ENCODE measurements around the gene IGFL1.
"Not testable (repeated sequence)": the region's sequence is repeated elsewhere in the genome, so short reads cannot be mapped to it uniquely, and the experiment has no call there.

Gene IGFL1

DNA sequence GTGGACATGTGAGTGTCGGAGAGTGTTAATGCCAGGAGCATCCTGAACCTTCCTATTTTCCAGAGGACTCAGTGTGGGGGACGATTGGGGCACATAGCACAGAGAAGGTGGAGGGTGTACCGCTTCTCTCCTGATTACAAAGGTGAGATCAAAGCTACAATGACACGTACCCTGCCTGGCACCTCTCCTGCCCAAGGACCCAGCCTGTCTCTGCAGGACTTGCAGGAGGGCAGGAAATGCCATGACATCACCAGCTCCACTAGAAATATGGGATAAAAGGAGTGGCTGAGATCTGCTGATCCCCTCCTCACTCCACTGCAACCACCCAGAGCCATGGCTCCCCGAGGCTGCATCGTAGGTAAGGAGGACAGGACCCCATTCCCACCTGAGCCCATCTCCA is at the start of gene IGFL1:
Gene IGFL1, plus strand, starts transcription at position 301 of the 400 bp plus-strand sequence. Its CDS starts 33 bp downstream, at position 334.
- DNase-seq (ENCODE audit: extremely low read depth in 1 of 2, low read depth in 1 of 2) = no peak

DNA sequence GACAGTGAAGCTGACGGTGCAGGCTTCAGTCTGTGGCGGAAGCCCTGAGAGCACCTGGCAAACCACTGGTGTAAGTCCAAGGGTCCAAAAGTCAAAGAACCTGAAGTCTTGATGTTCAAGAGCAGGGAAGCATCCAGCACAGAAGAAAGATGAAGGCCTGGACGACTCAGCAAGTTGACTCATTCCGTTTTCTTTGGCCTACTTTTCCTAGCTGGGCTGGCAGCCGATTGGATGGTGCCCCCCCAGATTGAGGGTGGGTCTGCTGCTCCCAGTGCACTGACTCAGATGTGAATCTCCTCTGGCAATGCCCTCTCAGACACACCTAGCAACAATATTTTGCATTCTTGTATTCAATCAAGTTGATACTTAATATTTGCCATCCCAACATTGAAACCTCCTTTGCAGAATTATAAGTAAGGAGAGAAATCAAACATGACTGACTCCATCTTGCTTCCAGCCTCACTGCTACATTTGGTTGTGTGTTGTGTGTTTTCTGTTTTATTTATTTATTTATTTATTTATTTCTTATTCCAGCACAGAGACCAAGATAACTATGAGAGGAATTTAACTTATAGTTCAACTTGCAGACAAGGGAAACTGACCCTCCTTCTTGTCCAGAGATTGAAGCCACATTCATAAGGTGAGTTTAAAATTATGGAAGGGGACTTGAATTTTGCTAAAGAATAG is 48.7 kb upstream of the IGFL1 start:
- DNase-seq (ENCODE audit: extremely low read depth in 1 of 2, low read depth in 1 of 2) = no peak

DNA sequence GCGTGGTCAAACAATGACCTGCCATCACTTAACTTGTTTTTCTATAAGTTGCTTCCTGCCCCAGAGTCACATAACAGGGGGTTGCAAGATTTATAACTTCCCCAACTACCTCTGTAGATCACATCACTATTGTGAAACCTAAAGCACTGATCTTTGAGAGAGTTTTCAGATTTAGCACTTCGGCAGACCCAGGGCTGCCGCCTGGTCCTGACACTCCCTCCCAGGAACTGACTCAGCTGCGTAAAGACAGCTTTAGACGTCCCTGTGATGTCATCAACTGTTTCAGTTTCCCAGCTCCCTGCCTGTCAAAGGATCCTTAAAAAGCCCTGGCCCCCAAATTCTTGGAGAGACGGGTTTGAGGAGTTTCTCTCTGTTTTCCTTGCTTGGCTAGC is 48.2 kb upstream of the IGFL1 start:
- DNase-seq (ENCODE audit: extremely low read depth in 1 of 2, low read depth in 1 of 2) = no peak

DNA sequence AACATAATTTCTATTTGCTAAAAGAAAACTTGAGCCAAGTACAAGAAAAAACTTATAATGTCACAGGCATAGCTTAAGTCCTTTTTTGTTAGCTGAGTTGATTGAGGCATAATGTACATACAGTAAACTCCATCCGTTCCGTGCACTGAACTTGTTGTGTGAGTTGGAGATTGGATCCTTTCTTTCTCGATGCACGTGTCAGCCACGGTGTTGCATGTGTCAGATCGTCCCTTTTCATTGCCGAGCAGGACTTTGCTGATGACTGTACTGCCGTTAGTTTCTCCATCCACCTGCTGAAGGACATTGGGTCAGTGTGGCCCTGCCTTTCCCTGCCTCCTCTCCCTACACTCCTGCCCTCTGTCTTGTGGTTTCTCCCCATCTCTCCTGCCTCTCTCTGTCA is 47.1 kb upstream of the IGFL1 start:
- no peak for DNase-seq (ENCODE audit: extremely low read depth in 1 of 2, low read depth in 1 of 2)

DNA sequence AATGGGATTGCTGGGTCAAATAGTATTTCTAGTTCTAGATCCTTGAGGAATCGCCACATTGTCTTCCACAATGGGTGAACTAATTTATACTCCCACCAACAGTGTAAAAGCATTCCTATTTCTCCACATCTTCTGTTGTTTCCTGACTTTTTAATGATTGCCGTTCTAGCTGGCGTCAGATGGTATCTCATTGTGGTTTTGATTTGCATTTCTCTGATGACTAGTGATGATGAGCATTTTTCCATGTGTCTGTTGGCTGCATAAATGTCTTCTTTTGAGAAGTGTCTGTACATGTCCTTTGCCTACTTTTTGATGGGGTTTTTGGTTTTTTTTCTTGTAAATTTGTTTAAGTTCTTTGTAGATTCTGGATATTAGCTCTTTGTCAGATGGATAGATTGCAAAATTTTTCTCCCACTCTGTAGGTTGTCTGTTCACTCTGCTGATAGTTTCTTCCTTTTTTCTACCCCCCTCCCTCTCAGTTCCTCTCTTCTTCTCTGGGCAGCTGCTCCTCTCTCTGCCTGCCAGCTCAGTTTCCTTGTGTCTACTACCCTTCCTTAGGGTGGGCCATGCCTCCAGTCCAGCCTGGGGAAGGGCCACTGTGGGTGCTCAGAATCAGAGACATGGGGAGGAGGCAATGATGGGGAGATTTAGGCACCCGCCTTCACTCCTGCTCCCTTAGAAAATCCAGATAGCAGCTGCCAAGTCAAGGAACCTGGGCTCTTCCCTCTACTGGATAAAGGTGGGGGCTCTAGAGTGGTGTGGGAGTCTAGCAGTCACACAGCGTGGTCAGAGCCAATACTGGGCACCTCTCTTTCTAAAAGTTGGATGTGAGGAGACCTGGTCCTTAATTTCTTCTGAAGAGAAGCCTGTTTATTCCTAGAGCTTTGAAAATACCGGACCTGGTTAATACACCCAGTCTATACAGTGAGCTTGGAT is 44.5 kb upstream of the IGFL1 start:
- not testable (repeated sequence) for DNase-seq (ENCODE audit: extremely low read depth in 1 of 2, low read depth in 1 of 2)

DNA sequence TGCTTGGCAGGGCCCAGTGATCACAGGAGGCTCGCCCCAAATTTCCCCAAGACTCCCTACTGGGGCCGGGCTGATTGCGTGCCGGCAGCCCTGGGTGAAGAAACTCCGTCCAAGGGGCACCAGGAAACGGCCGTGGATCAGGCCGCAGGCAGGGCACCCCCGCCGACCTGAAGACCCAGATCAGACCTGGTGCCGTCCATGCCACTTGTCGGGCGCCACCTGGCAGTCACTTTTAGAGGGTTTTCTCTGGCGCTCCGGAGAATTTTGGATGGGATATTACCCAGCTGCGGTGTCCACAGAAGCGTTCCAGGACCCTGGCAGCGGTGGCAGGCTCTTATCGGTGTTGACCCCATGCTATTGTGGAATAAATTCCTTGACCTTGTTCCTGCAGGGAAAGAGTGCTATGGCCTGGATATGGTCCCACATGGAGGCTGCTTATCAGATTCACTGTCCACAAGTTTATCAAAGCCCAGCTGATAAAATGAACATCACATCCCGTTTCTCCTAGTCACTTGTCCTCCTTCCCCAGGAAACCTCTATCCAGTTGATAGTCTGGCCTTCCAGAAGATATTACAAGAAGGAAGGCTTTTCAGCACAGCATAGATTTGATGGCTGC is 43.3 kb upstream of the IGFL1 start:
- DNase-seq (ENCODE audit: extremely low read depth in 1 of 2, low read depth in 1 of 2) = no peak

DNA sequence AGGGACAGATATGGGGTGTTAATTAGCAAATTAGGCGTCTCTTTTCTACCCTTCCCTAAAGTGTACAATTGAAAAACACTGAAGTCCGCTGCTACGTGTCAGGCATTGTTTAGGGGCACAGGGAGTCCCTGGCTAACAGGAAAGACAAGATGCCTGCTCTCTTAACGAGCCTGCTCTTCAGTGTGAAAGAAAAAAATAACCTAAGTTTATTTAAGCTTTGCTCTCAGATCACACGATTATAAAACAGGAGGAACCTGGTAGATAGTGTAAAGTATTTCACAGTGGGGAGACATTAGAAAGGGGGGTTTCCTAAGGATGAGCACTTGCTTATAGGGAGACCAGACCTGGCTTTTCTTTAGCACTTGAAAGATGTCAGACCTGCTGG is 42.8 kb upstream of the IGFL1 start:
- no peak for DNase-seq (ENCODE audit: extremely low read depth in 1 of 2, low read depth in 1 of 2)

DNA sequence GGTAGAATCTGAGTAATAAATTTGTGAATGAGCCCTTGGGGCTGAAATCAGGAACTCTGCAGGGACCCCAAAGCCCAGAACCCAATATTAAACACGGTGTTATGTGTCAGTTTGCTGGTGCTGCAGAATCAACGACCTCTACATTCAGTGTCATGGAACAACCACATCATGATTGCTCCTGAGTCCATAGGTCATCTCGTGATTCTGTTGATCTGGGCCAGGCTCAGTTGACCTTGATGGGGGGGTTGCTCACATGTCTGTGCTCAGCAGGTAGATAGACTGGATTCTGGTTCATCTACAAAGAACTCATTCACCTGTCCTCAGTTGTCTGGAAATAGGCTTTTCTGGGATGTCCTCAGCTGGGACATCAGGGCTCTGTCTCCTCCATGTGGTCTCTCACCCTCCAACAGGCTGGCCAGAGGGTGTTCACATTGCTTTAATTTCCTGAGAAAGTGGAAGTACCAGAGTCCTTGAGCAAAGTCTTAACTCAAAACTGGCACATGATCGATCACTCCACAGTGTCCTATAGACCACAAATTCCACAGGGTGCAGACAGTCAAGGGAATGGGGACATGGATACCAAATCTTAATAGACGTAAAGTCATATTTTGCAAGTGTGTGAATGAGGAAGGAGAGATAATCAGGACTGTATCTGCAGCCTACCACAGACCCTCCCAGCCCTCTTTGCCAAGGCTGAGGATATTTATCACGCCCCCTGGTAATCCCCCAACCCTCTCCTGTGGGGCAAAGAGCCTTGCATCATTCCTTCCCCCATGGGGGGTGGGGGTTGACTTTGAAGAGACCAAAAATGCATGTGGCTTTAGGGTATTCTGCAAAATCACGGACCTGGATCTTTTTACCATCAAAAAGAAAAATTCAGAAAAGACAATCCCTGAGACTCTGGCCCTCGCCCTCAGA is 39.3 kb upstream of the IGFL1 start:
- no peak for DNase-seq (ENCODE audit: extremely low read depth in 1 of 2, low read depth in 1 of 2)

DNA sequence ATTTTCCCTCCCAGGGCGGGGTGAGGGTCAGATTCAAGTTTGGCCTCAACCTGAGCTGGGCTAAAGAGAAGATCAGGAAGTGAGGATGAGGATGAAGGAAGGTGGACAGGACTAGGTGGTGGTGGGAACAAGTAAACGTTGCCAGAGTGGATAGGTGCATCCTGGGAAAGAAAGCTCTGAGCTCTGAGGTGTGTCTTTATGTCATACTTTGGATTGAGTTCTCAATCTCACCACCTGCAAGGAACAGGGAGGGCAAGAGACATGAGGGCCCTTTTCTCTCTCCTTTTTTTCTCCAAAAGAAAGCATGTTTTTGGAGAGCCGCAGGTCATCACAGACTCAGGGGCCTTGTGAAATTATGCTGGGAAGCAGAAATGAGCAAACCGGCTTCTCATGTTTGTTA is 38.2 kb upstream of the IGFL1 start:
- no peak for DNase-seq (ENCODE audit: extremely low read depth in 1 of 2, low read depth in 1 of 2)

DNA sequence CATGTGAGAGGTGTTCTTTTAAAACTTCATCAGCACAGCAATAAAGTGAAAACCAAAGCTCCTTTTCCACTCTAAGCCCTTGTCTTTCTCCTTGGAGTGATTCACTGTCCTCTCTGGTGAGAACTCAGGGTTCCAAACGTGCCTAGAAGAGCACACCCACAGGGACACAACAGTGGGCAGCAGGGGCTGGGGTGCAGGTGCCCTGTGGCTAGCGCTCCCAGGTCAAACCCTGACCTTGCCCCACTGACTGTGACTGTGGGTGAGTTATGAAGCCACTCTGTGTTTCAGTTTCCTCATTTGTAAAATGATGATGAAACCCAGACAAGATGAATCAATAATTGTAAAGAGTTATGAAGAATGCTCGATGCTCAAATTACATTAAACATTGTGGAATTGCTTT is 37.6 kb upstream of the IGFL1 start:
- DNase-seq (ENCODE audit: extremely low read depth in 1 of 2, low read depth in 1 of 2) = no peak

DNA sequence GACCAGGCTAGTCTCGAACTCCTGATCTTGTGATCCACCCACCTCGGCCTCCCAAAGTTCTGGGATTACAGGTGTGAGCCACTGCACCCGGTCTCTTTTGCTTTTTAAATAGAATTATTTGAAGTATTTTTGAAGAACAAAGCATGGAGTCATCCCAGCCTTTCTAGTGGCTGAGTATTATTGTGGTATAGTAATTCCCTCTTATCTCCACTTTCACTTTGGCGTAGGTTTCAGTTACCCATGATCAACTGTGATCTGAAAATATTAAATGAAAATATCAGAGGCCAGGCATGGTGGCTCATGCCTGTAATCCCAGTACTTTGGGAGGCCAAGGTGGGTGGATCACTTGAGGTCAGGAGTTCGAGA is 36.9 kb upstream of the IGFL1 start:
- not testable (repeated sequence) for DNase-seq (ENCODE audit: extremely low read depth in 1 of 2, low read depth in 1 of 2)

DNA sequence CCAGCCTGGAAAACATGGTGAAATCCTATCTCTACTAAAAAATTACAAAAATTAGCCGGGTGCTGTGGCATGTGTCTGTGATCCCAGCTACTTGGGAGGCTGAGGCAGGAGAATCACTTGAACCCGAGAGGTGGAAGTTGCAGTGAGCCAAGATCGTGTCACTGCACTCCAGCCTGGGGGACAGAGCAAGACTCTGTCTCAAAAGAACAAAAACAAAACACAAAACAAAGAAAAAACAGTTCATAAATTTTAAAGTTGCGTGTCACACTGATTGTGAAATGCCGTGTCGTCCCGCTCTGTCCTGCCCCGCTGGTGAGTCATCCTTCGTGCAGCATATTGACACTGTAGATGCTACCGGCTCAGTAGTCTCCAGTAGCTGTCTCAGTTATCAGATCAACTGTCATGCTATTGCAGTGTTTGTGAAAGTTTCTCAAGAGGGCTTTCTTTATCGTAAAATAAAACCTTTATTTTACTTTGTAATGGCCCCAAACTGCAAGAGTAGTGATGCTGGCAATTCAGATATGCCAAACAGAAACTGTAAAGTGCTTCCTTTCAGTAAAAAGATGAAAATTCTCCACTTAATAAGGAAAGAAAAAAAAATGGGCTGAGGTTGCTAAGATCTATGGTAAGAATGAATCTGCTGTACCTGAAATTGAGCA is 36.4 kb upstream of the IGFL1 start:
- no peak for DNase-seq (ENCODE audit: extremely low read depth in 1 of 2, low read depth in 1 of 2)

DNA sequence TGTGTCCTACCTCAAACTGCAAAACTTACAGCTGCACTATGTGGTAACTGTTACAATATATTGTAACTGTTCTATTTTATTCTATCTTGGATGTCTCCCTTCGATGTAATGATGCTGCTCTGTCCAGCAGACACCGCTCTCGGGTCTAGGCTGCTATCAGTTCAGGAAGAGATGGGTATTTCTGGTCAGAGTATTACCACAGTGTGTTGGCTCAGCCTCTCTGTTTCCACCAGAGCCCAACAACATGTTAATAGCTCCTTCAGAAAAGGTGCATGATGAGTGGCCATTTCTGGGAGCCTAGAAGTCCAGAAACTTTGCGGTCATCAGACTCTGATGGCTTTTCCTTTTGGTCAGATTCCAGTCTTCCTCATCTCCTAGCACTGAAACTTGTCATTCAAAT is 35.9 kb upstream of the IGFL1 start:
- DNase-seq (ENCODE audit: extremely low read depth in 1 of 2, low read depth in 1 of 2) = no peak

DNA sequence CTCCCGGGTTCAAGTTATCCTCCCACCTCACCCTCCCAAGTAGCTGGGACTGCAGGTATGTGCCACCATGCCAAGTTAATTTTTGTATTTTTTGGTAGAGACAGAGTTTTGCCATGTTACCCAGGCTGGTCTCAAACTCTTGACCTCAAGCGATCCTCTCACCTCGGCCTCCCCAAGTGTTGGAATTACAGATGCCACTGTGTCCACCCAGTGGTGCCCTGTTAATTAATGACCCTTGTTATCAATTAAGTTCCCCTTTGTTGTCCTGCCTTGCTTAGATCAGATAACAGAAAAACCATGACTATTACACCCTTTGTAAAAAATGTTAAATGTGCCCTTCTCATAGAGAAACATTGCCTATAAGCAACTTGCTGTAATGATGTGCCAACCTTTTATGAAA is 34.4 kb upstream of the IGFL1 start:
- DNase-seq (ENCODE audit: extremely low read depth in 1 of 2, low read depth in 1 of 2) = no peak

DNA sequence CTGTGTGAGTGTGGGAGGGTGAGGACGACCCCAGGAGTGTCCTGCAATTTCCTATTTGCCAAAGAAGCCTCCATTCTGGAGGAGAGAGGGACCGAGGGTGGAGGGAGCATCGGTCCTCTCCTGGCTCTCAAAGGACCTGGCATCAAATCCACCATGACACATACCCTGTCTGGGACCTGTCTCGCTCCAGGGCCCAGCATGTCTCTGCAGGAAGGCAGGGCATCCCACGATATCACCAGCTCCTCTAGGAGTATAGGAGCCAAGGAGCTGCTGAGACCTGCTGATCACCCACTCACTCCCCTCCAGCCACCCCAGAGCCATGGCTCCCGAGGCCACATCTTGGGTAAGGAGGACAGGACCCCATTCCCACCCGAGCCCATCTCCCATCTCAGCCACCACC is 33.6 kb upstream of the IGFL1 start:
- DNase-seq (ENCODE audit: extremely low read depth in 1 of 2, low read depth in 1 of 2) = not testable (repeated sequence)

DNA sequence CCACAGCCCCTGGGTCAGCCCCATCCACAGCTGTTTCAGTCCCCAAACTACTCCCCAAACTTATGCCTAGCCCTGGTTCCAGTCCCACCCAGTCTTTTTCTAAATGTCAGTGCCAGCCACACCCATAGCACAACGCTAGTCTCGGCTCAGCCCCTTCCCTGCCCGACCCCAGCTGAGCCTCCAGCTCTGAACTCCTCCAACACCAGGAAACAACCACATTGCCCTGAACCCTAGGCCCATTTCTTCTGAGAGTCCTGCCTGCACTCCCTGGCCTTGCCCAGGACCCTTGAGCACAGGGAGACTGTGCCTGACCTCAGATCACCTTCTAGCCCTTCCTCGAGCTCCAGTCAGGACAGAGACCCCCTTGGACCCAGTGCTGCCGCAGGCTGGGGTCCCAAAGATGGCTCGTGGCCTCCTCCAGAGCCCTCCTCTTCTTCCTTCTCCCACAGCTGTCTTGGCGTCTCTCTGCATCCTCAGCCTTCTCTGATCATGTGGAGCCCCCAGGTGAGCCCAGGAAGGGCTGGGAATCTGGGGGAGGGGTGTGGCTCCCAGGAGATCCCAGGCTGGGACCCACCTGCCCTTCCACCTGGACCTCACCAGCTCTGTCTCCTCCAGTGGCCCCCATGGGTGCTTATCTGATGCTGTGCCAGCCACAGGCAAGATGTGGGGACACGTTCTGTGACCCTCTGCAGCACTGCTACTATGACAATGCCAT is 33.0 kb upstream of the IGFL1 start:
- no peak for DNase-seq (ENCODE audit: extremely low read depth in 1 of 2, low read depth in 1 of 2)

DNA sequence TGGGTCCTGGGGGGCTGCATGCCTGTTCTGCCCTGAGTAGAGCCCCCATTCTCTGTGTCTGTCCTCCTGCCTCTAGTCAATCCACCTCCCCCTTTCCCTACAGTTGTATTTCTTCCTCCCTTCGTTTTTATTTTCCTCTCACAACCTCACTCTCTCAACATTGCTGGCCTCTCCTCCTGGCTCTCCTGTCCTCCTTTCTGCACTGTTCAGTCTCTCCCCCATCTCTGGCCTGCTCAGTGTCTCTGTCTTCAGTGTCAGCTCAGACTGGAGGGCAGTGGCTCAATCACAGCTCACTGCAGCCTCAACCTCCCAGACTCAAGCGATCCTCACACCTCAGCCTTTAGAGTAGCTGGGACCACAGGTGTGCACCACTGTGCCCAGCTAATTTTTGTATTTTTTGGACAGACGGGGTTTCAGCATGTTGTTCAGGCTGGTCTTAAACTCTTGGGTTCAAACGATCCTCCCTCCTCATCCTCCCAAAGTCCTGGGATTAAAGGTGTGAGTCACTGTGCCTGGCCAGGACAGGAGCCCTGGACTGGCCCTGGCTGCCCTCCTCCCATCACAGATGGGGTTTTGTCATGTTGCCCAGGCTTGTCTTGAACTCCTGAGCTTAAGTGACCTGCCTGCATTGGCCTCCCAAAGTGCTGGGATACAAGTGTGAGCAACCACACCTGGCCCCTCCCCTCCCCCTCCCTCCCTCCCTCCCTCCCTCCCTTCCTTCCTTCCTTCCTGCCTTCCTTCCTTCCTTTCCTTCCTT is 32.0 kb upstream of the IGFL1 start:
- no peak for DNase-seq (ENCODE audit: extremely low read depth in 1 of 2, low read depth in 1 of 2)

DNA sequence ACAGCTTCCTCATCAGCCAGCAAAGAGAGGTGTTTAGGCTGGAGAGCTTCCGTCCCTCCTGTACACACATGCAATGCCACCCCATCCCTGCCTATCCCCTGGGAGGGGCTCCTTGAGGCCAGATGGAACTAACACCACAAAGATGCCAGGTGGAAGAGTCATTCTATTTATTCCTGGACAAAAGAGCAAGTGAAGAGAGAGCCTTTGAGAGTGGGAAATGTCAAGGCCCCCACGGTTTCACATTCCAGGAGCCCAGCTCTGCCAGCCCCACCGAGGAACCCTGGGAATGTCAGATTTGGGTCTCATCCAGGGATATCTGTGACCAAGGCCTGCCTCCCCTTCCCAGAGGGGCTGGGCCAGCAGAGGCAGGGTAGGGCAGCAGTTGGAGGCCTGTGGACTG is 30.8 kb upstream of the IGFL1 start:
- DNase-seq (ENCODE audit: extremely low read depth in 1 of 2, low read depth in 1 of 2) = no peak
